NOMO-1 (cell line): ENCODE results near the gene LHX2.

ENCODE experiments used
- DNase-seq, 2 experiments: peaks; one replicate each; lab custom pipeline; 2025; ENCODE audit not compliant: unreplicated experiment in 2 of 2; lab: John Stamatoyannopoulos, UW

LHX2 gene

GRCh38 chr9:124012368-124013301 lies 1.1 kb downstream of the LHX2 start:
- no peak for DNase-seq

DNA sequence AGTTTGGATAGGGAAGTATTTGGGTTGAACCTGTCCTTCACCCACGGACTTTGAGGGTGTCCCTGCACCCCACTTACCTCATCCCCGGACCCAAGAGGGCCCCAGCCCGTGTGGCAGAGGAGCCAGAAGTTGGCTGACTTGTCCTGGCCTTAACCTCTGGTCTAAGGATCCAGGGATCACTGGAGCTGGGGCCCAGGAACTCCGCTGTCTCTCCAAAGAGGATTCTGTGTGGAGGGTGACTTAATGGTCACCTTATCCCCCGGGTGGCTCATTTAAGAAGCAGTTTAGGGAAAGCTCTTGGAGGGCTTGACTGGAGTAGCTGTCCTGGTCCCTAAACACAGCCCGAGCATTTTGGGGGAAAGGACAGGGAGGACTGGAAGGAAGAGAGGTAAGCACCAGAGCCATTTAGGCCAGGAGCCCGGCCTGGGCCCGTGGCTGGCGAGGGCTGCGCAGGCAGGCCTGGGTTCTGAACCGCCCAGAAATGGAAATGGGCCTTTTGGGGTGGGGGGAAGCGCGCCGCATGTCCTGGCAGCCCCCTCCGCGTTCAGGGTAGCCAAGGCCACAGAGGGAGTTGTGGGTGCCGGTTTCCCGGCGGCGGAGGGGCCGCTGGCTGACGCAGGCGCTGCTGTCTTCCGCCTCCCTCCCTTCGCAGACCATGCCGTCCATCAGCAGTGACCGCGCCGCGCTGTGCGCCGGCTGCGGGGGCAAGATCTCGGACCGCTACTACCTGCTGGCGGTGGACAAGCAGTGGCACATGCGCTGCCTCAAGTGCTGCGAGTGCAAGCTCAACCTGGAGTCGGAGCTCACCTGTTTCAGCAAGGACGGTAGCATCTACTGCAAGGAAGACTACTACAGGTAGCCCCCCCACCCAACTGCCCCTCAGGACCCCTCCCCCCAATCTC lies 2.0 kb downstream of the LHX2 start:
- no peak for DNase-seq

GRCh38 chr9:124014211-124014955 lies 2.8 kb downstream of the LHX2 start:
- DNase-seq, result no peak

DNA sequence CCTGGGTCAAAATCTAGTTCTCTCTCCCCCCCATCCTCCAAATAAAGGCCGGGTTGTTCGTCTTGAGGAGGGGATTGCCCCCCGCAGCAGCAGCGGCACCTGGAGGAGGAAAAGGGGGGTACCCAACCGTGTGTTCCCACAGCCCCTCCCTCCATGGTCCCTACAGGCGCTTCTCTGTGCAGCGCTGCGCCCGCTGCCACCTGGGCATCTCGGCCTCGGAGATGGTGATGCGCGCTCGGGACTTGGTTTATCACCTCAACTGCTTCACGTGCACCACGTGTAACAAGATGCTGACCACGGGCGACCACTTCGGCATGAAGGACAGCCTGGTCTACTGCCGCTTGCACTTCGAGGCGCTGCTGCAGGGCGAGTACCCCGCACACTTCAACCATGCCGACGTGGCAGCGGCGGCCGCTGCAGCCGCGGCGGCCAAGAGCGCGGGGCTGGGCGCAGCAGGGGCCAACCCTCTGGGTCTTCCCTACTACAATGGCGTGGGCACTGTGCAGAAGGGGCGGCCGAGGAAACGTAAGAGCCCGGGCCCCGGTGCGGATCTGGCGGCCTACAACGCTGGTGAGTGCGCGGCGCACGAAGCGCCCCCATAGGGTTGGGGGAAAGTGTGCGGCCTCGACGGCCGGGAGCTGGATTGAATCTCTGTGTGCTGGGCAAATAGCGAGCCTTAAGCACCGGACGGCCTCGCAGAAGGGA lies 3.5 kb downstream of the LHX2 start:
- DNase-seq, result no peak

- no peak for DNase-seq
Observed at GRCh38 chr9:124015661-124016131, 4.1 kb downstream of the LHX2 start.

DNA sequence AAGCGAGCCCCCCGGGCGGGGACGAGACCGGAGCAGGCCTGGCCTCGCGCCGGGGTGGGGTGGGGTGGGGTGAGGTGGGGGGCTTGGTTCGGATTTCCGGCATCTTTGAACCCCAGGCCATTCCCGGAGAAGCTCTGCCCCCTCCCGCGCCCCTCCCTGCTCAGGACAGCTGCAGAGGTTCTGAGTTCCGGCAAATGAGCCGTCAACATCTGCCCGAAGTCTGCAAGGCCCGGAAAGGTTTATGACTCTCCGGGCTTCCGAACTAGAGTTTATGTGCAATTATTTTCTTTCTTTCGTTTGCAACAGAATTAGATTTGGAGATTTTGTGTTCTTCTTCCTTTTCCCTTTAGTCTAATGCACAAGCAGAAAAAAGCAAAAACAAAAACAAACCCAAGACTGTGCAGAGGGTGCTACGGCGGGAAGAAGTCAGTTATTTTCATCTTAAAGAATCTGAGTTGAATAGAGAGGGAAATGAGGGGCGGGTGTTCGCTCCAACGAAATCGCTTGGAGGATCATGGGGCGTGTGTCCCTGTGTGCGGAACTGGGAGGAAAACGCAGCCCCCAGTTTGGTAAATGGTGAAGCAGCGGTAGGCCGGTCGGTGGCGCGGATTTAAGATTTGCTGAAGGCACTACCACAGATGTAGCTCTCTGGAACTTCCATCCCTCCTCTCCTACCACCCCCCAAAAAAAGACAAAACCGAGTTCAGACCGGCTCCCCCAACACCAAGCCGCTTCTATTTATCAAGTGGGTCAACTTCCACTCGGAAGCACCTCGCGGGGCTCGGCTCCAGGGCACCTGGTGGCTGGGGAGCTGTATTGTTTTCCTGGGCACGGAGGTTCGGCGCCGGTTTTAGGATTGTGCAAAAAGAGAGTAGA lies 4.8 kb downstream of the LHX2 start:
- no peak for DNase-seq

DNA sequence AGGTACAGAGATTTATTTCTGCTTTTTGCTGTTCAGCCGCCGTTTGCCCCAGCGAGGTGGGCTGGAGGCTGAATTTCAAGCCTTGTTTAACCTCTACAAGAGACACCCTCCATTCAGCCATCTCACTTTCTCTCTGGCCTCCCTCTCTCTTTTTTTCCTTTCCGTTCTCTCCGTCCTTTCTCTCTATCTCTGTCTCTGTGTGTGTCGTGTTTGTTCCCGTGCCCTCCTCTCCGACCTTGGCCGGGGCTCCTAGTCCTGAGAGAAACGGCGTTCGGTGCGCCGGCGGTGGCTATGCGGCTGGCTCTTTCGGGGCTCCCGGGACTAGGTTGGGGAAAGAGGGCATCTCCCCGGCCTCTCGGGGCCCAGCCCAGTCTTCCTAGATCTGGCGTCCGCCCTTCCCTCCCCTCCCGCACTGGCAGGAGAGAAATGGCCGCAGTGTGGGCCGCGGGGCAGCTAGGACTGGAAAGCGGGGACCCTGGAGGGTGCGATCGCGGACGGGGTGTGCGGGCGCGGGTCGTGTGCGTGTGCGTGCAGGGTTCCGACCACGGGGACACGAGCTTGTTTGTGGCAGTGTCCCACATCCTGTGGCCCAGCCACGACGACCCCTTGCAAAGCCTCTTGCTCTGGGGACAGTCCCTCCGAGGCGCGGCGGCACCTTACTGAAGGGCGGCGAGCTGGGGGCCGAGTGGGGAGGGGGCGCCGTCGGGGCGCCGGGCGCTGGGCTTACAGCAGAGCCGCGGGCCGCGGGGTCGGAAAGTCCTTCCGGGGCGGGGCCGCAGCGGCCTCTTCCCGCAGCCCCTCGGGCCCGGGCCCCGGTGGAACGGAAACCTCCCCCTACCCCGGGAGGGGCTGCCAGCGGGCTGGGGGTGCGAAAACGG lies 5.7 kb downstream of the LHX2 start:
- DNase-seq, result no peak

DNA sequence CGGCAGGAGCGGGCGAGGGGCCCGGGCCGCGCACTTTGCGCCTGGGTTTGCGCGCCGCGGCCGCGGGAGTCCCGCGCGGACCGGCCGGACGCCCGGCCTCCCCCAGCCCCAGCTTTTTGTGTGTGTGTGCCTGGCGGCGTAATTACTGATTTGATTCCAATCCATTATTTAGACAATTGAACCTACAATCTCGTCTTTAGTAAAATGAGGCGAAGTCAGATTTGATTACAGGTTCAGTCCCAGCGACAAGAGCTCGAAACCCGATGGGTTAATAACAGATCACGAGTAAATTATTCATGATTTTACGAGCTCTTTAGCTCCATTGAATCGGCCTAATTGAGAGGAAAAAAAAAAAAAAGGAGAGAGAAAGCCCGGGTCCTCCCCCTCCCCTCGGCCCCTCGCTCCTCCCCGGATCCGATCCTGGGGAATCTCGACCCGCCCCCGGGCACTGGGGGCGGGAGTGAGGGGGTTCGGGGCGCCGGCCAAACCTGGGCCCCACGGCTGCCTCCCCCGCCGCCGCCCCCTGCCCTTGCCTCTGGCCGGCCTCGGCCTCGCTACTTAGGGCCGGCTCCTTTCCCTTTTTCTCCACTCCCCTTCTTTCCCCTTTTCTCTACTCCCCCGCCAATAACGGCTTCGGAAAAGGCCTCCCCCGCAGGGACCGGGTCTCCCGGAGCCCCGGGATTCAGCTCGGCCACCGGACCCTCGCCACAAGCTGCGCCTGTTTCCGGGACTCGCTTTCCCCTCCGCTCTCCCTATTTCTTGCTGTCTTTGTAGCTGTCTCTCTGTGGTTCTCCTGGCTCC lies 6.6 kb downstream of the LHX2 start:
- no peak for DNase-seq

GRCh38 chr9:124018730-124019697 lies 7.4 kb downstream of the LHX2 start:
- DNase-seq, result no peak

GRCh38 chr9:124019771-124020519 lies 8.4 kb downstream of the LHX2 start:
- DNase-seq, result no peak

DNA sequence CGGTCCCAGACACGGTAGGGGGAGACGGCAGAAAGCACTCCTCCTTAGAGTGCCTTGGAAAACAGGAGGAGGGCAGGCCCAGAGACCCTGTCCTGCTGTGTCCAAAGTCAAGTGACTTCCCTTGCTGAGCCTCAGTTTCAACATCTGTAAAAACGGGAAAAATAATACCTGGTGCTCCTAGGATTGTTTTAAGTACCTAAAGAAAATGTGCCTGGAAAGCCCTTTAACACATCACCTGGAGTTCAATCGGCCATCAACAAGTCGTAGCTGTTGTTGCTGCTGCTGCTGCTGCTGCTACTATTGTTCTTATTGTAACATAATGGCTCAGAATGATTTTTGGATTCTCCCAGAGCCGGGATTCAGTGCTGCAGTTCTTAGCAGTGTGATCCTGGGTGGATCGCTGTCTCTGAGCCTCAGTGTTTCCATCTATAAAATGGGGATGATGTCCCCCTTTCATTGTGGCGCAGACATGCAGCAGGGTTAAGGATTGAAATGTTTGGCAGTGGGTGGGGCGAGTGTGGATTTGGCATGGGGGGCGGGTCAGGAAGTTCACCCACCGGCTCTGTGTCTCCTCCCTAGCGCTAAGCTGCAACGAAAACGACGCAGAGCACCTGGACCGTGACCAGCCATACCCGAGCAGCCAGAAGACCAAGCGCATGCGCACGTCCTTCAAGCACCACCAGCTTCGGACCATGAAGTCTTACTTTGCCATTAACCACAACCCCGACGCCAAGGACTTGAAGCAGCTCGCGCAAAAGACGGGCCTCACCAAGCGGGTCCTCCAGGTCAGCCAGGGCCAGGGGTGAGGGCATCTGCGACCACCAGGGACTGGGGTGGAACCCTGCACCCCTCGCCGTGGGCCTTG lies 9.2 kb downstream of the LHX2 start:
- no peak for DNase-seq

- no peak for DNase-seq
Observed at GRCh38 chr9:124021385-124021769, 9.8 kb downstream of the LHX2 start.

DNA sequence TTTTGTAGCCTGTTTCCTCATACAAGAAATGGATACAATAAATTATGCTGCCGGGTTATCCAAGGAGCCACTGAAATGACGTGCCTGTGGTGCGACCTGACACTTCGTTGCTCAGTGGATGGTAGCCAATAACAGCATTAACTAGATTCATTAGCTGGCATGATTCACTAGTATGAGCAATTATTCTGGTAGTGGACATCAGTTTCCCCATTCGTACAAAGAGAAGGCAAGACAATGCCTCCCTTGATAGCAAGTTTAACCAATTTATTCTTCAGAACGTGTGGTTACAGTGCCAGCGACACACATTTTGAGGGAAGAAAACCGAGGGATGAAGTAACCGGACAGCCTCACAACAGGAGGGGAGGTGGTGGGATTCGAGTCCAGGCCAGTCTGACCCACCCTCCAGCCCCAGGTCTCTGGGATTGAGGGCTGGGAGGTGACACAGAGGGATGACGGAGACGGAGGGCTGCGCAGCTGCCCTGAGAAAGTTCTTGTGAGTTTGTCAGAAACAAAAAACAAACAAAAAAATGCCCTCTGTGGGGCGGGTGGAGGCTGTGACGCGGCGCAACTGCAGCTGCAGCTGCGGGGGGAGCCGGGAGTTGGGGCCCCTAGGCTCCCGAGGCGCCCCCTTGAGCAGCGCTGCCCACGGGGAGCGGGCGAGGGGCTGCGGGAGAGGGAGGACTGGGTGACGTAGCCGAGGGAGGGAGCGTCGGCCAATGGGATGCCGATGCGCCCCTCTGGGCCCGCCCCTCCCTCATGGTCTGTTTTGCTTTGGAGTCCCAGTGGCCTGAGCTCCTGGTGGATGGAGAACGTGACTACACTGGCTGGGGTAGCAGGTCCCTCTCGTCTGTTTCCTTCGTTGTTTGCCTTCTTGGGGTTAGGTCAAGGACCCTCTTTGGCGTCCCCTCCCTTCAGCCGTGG lies 10.9 kb downstream of the LHX2 start:
- no peak for DNase-seq

GRCh38 chr9:124024107-124024506 lies 12.5 kb downstream of the LHX2 start:
- DNase-seq, result no peak
